Head of caudate nucleus (tissue), 42 donors: ENCODE data around the gene LRRC27.

ENCODE experiments used
- DNase-seq, 42 donors: peaks; one replicate each; pipeline versions ENCODE4 v3.0.0 to v3.0.0-alpha.2; 2020 to 2021; ENCODE audit warnings: mixed read lengths in 7 of 42
- intact Hi-C: fragments of 100-400 bp; cut with DNase I; formaldehyde crosslinking; loops from one replicate; pipeline ENCODE4 v1.15.0; 2022

Gene LRRC27

DNA sequence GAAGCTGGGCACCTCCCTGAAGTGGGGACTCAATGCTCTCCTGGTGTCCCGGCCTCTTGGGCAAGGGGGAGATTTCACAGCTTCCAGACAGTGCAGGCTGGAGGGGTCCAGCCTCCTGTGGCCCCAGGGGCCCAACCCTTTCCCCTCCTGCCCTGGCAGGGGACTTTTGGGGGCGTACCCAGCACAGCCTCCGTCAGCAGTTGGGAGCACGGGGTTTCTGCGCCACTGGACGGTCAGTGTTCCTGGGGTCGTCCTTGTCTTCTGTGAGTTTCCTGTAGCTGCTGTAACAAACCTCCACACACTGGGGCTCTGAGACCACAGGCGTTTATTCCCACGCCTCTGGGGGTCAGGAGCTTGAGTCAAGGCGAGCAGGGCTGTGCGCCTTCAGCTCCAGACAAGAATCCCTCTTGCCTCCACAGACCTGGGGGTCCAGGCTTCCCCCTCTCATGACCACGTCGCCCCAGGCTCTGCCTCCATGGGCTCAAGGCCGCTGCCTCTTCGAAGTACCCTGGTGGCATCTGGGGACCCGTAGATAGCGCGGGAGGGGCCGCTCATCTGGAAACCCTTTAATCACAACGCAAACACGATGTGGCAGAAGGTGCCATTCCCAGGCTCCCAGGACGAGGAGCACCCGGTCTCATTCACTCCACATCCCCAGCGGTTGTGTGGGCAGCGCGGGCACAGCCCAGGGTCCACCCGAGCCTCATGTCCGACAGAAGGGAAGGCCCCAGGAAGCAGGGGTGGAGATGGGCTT lies 79.0 kb downstream of the LRRC27 start:
- peak in 1 of 42 donors; percentile 1 for DNase-seq

DNA sequence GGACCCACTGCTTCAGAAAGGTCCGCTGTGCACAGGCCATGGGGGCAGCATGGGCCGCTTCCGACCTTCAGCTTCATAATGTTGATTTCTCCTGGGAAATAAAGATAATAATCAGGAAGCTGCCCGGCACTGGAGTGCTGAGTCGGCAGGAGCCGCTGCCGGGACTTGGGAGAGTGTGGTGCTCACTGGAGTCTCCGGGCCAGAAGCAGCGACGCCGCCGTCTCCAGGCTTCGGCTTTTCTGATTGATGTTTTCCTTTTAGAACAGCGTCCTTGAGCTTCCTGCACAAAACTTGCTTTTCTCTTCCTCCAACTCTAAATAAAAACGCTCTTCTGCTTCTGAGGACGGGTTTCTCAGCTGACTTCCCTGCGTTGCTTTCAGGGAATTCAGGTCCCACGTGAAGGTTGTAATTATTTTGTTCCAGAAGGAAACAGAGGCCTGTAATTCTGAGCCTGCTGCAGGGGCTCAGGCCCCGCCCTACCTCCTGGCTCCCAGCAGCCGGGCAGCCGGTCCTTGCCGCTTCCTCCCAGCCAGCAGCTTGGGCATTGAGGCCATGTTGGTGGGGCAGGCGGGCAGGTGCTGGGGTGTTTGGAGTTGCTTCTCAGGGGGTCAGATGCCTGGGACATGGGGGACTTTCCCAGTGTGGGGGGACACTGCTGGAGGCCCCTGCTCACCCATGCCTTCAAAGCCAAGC lies 79.7 kb downstream of the LRRC27 start:
- peak in 11 of 42 donors; percentile 39 to 76 (median 62) for DNase-seq
- intact Hi-C loops, result no loop called here

More for the DNA sequence above, 79.0 kb downstream of the LRRC27 start:
- intact Hi-C loops, result no loop called here

DNA sequence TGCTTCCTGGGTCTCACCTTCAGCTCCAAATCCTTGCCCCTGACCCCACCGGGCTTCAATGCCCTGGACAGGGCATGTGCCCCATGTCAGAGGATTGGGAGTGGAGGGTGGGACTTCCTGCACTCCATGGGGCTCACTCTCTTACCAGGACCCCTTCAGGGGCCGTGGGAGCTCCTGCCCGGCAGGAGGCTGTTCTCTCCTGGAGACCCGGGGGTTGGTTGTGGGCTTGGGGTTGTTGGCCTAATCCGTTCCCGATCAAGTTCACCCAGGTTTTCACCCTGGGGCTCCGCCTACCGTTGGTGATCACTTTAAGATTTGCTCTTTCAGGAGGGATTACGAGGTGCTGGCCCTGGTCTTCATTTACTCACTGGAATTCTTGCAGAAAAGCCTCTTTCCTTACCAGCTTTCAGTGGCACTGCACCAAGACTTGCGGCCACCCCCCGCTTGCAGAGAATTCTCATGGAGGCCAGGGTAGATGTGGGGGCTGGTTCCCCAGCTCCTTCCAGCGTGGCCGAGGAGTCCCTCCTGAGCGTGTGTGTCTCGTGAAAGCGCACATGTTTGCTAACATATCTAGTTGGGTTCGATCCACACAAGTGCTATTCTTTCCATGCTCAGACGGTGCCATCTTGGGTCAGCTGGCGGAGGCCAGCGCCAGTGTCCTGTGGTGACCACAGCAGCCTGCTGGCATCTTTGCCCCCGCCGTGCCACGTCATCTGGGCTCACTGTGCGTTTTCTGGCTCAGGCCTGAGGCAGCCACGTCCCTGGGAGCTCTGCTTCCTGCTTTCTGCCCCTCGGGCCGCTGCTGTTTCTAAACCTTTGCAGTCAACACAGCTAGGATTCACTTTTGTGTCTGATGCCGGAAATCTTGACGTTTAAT lies 80.6 kb downstream of the LRRC27 start:
- intact Hi-C loops, result no loop called here
- peak in 1 of 42 donors; percentile 63 for DNase-seq

DNA sequence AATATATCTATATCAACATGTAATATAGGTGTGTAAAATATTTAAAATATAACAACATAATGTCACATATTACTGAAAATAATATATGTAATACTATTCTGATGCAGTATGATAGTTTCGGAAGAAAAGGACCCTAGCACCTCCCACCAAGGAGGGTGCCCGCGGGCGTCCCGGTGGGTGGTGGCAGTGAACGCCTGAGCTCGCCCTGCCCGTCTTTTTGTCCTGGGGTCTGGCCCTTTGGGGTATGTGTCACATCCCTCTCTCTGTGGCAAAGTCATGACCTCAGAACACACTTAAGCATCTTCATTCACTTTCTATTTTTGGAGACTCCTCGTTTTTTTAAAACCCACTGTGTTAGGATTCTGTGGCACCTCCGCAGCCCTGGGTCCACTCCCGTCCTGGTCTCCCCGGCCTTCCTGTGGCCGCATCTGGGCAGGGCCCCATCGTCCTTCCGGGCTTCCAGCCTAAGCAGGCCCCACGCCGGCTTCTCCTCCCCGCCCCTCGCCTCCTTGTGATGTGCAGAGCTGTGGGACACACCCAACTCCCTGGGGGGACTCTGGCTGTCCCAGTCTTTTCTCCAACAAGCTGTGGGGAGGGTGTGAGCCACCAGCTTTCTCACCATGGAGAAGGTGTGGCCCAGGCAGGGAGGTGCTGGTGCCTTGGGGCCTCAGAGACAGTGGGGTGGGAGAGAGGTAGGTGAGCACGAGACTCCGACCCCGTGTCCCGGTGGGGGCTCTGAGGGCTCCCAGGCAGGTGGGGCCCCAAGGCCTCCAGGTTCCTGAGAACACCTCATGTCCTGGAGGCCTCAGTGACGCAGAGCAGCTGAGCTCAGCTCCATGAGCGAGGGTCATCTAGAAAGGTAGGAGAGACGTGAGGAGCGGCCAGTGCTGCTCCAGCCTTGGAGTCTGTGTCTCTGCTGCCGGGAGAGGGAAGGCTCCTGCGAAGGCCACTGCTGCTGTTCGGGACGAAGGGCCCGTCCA lies 81.5 kb downstream of the LRRC27 start:
- intact Hi-C loops, result no loop called here
- DNase-seq, result peak in 2 of 42 donors; percentile 54 to 66

DNA sequence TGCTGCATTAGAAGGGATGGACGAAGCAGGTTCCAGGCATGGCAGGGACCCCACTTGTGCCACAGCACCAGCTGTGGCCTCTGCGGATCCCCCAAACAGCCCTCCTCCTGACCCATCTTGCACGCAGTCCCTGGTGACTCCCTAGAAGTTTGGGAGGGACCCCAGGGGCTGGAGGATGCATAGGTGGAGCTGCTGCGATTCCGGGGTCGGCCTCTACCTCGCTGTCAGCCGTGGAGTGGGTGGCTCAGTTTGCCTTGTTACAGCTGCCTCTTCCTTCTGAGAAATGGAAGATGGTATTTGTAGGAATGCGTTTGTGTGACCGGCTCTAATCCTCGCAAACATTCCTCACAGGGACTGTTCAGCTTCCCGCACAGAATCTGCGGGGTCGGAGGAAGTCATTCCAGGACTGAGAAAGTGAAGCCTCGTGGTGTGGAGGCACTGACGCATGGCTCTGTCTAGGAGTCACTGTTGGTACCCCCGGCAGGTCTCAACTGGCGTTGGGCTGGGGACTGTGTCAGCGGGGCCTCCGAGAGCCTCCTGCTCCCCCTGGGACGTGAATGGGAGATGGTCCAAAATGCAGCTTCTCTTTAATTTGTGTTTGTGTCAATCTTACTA lies 82.5 kb downstream of the LRRC27 start:
- DNase-seq, result peak in 2 of 42 donors; percentile 50 to 51
- intact Hi-C loops, result no loop called here

DNA sequence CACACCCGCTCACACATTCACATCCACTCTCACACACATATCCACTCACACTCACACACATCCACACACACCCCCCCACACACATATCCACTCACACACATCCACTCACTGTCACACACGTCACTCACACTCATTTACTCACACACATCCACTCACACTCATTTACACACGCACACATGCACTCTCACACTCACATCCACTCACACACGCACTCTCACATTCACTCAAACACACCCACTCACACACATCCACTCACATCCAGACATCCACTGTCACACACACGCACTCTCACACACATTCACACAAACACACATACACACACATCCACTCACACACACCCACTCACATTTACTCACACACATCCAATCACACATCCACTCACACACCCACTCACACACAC lies 83.3 kb downstream of the LRRC27 start:
- intact Hi-C loops, result no loop called here
- DNase-seq, result no peak

DNA sequence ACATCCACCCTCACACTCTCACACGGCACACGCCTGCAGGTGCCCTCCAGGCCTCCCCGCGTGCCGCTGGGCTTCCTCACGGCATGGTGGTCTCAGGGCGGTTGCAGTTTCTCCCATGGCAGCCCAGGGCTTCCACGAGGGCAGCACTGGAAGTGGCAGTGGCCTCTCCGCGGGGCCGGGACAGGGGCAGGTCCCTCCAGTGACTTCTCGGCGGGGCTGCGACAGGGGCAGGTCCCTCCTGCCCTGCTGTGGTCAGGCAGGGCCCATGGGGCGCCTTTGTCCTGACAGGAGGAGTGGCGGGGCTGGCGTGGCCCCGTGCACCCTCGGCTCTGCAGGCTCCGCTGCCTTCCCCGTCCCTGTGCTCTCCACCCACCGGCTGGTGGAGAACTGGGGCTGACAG lies 84.0 kb downstream of the LRRC27 start:
- intact Hi-C loops, result no loop called here
- DNase-seq, result no peak

DNA sequence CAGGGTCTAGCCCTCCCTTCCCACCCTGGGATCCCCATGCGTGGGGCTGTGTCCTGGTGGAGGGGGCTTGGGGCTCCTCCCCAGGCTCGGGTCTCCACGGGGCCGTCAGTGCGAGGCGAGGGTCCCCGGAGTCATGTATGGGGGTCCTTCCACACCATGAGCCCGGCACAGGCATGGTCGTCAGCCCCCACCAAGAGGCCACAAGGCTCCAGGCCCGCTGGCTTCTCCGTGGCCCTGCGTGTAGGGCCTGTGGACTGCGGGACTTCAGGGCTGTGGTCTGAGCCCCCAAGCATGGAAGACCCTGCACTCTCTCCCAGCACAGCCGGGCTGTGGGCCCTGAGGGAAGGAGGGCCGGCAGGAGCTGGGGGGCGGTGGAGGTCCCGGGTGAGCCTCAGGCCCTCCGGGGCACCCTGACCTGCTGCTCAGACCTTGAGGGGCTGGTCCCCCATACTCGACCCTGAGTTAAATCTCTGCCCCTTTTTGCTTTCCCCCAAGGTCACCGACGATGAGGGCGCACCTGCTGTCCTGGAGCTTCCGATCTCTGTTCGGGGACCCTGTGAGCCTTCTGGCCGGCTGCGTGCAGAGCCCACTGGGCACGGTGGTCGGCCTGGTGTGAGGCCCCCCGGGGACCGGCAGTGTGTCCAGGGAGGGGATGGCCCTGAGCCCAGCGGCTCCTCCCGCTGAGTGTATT lies 84.7 kb downstream of the LRRC27 start:
- intact Hi-C loops, result no loop called here
- peak in 1 of 42 donors; percentile 1 for DNase-seq

DNA sequence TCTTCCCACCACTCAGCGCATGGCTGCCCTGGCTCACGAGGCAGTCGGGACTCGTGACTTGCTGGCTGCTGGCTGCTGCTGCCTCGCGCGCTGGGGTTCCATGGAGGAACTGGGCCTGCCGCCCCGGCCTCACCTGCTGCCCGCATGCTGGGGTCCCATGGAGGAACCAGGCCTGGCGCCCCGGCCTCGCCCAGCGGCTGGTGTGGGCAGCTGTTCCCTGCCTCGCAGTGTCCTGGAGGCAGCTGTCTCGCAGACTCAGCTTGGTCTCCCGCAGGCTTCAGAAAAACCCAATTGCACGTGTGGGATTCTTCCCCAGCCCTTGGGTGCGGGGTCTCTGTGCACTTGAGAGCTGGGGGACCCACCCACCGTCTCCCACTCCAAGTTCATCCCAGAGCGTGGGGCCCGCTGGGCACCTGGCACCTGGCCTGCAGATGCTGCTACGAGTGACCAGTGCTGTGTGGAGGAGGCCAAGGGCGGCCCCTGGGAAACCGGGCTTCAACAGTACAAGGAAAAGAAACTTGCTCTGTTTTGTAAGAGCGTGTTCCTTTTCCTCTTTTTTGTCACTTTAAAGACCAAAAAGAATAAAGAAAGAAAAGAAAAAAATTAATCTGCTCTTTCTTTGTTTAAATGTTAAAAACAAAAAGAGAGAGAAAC lies 85.4 kb downstream of the LRRC27 start:
- intact Hi-C loops, result no loop called here
- peak in 10 of 42 donors; percentile 41 to 72 (median 58) for DNase-seq

DNA sequence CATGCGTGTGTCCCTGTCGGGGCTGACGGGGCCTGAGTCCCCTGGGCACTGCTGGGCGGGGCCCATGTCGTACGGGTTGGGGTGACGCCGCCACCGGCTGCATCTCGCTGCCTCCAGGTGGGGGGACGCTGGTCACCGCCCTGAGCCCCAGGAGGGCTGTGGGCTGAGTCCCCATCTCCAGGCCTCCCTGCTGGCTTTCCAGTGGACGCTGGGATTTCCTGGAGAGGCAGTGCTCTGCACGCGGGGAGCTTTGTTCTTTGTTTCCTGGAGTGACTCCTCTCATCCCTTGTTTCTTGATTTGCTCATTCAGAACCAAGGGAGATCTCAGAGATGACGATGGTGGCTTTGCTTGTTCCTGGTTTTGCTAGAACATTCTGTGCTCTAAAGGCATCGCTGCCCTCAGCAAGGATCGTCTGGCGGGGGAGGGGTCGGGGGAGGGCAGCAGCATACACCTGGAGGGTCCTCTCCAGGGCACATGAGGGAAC lies 86.0 kb downstream of the LRRC27 start:
- intact Hi-C loops, result no loop called here
- peak in 2 of 42 donors; percentile 4 to 6 for DNase-seq

DNA sequence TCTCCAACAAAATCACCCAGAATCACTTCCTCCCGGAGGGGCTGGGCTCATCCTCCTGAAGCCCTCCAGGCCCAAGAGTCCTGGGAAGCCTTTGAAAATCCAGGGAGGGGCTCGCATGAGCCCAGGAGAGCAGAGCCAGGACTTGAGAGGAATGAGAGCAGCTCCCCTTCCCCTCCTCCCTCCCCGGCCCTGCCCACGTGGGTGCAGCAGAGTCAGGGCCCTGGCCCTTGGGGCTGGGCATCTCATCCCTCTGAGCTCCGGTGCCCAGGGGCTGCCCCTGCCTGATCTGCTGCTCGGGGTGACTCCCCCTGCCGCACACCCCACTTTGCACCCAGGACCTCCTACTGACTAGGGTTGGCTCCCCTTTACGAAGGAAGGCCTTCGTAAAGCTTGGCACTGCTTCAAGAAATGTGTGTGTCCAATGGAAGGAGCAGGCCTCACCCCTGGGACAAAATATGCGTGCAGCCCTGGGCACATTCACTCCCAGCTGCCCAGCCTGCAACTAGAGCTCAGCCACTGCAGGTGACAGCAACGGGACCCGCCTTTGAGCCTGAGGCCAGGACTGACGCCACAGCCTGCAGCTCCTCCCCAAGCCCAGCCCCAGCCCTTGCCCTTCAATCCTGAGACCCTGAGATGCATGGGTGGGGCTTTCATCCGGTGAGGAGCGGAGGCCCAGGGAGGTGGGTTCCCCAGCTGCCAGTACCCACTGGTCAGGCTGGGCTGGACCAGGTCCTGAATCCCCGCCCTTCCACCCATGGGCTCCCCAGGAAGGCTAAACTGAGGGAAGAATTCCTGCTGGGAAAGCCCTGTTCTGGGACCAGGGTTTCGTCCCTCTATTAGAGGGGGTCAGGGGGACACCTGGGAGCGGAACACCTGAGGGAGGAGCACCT lies 86.8 kb downstream of the LRRC27 start:
- intact Hi-C loops, result no loop called here
- DNase-seq, result peak in 2 of 42 donors; percentile 3 to 20

DNA sequence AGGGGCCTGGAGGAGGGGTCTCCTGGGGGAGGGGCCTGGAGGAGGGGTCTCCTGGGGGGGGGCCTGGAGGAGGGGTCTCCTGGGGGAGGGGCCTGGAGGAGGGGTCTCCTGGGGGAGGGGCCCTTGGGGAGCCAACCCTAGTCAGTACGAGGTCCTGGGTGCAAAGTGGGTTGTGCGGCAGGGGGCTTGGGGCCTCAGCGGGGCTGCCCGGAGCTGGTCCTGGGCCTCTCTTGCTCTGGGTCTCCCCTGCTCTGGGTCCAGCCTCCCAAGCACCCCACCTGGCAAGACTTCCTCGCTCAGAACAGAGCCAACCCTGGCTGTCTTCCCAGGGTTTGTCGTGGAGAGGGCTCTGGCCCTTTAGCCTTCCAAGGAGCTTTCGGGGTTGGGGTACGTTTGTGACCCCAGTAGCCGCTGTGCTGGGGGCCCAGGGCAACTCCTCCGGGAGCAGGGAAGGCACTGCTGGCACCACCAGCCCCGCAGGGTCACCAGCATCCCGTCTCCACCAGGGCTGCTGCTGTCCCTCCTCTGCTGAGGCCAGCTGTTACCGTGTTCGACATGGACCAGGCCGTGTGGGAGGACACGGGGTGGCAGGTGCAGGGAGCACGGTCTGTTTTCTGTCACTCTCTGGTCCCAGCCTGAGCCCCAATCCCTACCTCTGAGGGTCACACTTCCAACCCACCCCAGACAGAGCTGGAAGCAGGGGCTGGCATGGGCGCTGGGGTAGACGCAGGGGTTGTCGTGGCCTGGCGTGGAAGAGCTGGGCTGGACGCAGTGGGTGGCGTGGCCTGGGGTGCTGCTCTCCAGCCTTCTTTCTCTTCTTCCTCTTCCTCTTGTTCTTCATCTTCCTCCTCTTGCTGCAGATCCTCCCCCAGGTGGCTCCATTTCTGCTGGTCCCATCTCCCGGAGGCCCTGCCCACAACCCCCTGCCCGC lies 87.8 kb downstream of the LRRC27 start:
- peak in 1 of 42 donors; percentile 2 for DNase-seq
- intact Hi-C loops, result no loop called here

DNA sequence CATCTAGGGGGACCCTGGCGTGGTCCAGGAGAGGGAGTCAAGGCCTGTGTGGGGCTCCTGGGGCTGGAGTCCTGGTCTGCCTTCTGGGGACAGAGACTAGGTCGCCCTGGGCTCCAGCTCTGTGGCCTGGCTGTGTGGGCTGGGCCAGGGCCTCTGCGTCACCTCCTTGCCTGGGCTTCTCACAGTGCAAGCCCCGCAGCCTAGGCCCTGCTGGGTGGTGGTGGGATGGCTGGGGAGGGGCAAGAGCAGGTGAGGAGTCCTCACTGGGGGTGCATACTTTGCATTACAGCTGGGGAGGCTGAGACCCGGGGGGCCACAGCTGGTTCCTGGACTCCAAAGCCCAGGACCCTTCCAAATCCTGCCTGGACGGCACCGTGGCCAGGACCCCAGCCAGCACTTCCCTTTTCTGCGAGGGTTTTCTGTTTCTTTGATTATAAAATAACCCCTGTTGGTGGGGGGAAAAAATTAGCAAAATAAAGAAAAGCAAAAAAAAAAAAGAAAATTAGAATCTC lies 88.5 kb downstream of the LRRC27 start:
- intact Hi-C loops, result no loop called here

More for the DNA sequence above, 88.5 kb downstream of the LRRC27 start:
- no peak for DNase-seq
